Left cardiac atrium (tissue), 4 donors: Measurements from ENCODE around the gene NTM. TPM values are rescaled to one million over a fixed set of nuclear protein-coding genes. Genes with fewer than 3 reads are reported as not detected.

Source experiments
- ATAC-seq, 2 donors: fragments of 200-7000 bp; cut with Tn5 transposase; one replicate each; pipeline ENCODE4 v1.9.1; 2020; ENCODE audit warnings: mild to moderate bottlenecking in 2 of 2, moderate library complexity in 2 of 2
- DNase-seq: peaks from one replicate; pipeline ENCODE4 v3.0.0-alpha.2; 2020
- intact Hi-C, 2 donors: fragments of 100-400 bp; cut with DNase I; formaldehyde crosslinking; loops; one replicate each; pipeline versions ENCODE4 v1.14.1 to v1.15.1; 2022 to 2023
- total RNA-seq, 2 donors: library from RNA; stranded (reverse); fragmentation: NEBNext Ultra II Directional; extraction: Animal tissue kit (Norgen Biotek cat#: 25700); gene quantifications; one replicate each; pipeline ENCODE4 v1.2.1, GENCODE V29; 2021
- donor health status: DM: no; HTN: yes; CAD: no.
- donor health status: DM: no; HTN: yes; CAD: no; lungs with severe emphysema.
- donor health status: DM: yes; HTN: yes; CAD: no.
- donor health status: Dilated cardiomyopathy.

Gene NTM
- total RNA-seq, 2 donors from 2014 or later, result 21.5 to 37.4 TPM

DNA sequence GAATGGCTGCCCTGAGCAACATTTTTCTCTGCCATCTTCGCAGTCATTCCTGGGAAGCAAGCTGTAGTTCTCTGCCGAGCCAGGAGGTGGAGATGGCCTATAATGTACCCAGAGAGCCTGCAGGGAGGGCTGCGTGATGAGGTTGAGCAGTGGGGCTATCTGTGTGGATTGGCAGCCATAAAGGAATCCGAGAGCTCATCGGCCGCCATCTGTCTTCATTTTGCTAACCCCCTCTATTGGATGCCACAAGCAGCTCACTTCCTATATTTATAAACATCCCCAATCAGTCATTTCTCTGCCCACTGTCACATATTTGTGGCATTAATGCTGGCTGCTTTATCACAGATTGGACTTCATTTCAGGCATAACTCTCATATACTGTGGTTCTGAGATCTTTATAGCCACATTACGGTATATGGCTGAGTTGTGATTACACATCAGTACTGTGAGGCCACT lies 209.5 kb downstream of the NTM start:
- no peak for ATAC-seq
- intact Hi-C loops, result loop anchor here in 1 of 2 donors (5.0 kb wide), 1 partner anchor 92 kb away; no protein-coding TSS in a partner anchor
- no peak for DNase-seq

DNA sequence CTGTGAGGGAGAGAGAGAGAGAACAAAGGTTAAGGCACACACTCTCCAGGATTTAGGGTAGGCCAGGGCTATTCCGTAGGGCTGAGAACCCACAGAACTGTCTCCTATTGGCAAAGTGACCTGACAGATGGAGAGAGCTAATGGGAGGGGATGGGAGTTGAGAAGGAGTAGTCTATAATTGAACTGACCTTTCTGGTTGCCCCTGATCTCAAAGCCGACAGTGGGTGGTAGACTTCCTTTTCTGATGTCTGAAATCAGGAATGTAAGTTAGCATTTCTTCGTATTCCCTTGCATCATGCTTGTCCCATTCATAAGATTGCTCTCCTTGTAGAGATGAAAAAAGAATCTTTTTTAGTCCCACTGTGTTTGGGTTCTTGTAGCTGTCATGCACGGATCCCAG lies 210.1 kb downstream of the NTM start:
- DNase-seq (no peak), ATAC-seq (no peak)
- intact Hi-C loops, result loop anchor here in 1 of 2 donors (5.0 kb wide), 1 partner anchor 92 kb away; no protein-coding TSS in a partner anchor

DNA sequence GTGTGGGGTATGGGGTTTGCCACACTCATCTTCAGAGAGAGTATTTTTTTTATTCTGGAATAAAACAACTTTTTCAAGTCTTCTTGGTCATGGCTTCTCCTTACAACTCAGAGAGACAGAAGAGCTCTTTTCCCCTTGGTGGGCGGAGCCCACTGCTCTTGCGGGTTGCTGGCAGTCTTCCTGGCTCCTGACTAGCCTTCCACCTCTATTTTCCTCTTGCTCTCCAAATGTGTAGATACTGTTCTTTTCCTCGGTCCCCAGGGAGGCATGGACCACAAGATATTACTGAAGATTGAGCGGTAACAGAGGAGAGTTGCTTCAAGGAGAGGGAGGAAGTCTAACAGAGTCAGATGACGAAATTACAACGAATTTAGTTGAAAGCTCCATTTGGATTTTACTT lies 210.6 kb downstream of the NTM start:
- ATAC-seq (no peak), DNase-seq (no peak)
- intact Hi-C loops, result loop anchor here in 1 of 2 donors (5.0 kb wide), 1 partner anchor 91 kb away; no protein-coding TSS in a partner anchor

DNA sequence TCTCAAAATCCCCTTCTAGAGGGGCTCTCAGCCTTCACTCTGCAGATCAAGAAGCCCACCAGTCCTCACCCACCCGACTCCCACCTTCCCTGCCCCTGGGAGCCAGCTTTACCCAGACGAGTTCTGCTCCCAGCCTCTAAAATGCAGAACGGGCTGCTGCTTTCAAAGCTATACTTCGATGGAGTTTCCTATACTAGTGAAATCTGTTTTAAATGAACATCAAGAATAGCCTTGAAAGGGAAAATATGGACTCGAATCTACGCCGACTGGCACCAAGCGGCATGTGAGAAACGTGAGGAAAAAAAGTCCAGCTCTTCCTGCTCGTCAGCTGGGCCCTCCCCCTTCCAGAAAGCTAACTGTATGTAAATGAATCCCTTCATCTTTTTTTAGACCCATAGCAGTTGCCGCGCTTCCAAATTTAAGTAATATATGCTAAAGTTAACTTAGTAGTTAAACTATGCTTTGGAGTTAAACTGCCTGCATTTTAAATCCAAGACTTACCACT lies 211.7 kb downstream of the NTM start:
- DNase-seq (no peak), ATAC-seq (no peak)
- intact Hi-C loops, result loop anchor here in 1 of 2 donors (5.0 kb wide), 1 partner anchor 90 kb away; no protein-coding TSS in a partner anchor

DNA sequence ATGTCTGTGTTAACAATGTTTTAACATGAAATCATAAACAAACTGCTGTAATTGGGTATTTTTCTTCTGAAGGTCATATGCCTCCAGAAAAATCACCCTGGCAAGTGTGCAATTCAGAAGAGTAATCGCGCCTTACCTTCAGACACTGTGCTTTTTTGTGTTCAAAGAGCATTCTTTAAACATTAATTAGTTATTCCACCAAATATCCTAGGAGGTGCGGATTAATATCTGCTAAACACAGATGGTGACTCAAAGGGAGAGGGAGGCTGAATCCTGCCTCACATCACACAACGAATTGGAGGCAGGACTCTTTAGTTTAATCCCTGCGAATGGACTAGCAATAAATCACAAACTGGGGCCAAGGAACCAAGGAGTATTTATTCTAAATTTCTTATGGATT lies 213.0 kb downstream of the NTM start:
- intact Hi-C loops, result loop anchor here in 1 of 2 donors (5.0 kb wide), 1 partner anchor 89 kb away; no protein-coding TSS in a partner anchor
- ATAC-seq (no peak), DNase-seq (no peak)

DNA sequence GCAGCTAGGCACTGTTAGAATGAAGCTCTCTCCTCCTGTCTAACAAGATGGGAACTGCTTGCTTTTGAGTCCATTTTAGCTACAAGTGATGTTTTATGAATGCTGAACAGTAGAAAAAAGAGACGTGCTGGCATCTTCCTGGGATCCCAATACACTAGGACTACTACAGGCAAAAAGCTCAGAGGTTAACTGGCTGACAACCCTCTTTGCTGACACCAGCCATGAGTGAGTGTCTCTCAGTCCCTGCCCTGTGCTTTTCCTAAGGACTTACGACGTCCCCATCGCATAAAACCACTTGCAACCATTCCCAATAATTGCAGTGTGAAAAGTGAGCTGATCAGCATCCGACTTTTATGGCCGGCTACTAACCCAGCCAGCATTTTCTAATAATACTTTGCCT lies 213.5 kb downstream of the NTM start:
- intact Hi-C loops, result loop anchor here in 1 of 2 donors (5.0 kb wide), 1 partner anchor 88 kb away; no protein-coding TSS in a partner anchor
- ATAC-seq (no peak), DNase-seq (no peak)

DNA sequence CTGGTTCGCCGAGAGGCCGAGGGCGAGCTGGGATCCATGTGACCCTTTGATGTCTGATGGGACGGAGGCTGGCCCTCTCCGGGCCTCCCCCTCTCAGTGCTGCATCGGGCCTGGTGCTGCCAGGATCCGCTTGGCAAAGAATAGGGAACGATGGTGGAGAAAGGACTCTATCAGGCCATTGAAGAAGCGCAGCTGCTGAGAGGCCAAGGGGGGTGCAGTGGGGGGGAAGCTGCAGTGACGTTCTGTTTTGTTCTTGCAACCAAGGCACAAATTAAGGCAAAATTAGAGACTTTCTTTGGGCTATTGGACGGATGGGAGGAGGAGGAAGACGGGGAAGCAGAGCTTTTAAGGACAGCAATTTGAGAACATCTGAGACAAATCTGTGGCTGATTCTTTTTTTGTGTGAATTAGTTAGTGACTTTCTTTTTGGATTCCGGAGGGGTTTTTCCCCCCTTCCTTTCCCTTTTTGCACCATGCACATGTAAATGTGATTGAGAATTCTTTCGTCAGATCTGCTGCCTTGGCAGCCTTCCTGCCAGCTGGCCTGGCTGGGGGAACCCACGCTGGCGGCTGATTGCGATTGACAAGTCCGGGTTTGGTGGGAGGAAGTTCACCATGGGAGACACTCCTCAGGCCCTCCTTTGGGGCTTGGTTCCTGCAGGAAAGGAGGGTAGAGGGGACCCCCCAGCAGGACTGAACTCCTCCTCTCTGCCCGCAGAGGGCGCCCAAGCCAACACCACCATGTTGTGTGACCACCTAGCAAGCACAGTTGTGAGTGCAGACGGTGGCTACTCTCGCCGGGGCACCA lies 214.6 kb downstream of the NTM start:
- DNase-seq, result no peak
- peak in 1 of 2 donors; percentile 23 for ATAC-seq
- intact Hi-C loops, result loop anchor here in 1 of 2 donors (5.0 kb wide), 1 partner anchor 87 kb away; no protein-coding TSS in a partner anchor

DNA sequence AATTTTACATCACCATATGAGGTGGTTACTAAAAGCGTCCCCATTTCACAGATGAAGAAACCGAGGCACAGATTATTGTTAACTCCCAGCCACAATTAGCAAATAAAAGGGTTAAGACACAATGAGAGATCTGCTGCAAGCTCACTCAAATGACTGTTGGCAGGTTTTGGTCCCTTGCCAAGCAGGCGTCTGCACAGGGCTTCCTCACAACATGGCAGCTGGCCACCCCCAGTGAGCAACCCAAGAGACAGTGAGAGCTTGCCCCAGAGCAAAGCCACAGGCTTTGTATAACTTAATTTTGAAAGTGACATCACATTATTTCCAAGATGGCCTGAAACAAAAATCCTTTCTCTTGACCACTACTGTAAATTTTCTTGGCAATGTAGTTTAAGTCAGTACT lies 217.6 kb downstream of the NTM start:
- DNase-seq (no peak), ATAC-seq (no peak)
- intact Hi-C loops, result no loop called here

DNA sequence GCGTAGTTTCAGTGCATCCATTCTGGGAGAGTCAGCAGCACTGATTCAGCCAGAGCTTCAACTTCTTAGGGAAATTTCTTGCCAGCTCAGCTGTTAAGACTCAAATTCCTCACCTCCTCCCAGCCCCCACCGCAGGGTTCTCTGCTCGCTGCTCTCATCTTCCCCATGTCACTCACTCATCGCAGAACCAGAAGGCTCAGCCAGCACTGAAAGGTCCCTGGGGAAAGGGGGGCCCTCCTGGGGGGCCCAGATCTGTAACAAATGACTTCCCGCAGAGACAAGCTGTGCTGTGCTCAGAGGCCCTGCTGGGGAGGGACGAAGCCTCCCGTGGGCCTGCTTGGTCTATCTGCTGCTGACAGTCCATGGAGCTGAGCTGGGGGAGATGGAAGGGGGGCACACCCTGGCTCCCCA lies 220.6 kb downstream of the NTM start:
- DNase-seq (no peak), ATAC-seq (no peak)
- intact Hi-C loops, result no loop called here

DNA sequence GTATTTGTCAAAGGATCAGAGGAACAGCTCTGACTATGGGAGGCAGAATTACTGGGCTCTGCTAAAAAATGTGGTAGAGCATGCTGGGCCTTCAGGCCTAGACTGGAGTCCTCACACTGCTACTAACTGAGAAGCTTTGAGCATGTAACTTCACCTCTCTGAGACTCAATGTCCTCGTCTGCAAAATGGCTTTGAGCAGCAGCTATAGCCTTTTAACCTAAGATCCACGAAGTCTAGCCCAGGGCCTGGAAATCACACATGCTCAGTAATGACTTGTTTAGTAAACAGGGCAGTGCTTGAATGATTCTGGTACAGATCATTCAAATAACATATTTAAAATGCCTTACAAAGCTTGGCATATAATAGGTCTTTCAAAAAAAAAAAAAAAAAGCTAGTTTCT lies 221.7 kb downstream of the NTM start:
- intact Hi-C loops, result no loop called here
- DNase-seq (no peak), ATAC-seq (no peak)

DNA sequence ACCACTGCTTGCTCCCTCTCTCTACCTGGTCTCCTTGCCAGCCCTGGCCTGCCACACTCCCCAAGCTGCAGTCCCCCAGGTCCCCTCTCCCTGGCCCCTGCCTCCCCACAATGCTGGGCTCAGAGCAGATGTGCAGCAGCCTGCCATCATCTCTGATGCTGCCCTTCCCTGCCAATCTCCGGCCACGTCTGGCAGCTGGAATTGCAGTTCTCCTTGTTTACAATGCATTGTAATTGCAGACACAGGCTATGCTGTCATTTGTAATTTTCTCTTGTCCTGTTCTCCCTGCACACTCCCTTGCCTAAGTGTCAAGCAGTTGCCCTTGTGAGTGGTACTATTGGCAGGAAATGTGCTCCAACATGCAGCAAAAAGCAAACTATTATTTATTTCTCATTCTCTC lies 222.3 kb downstream of the NTM start:
- DNase-seq, result no peak
- intact Hi-C loops, result no loop called here
- ATAC-seq, result no peak

DNA sequence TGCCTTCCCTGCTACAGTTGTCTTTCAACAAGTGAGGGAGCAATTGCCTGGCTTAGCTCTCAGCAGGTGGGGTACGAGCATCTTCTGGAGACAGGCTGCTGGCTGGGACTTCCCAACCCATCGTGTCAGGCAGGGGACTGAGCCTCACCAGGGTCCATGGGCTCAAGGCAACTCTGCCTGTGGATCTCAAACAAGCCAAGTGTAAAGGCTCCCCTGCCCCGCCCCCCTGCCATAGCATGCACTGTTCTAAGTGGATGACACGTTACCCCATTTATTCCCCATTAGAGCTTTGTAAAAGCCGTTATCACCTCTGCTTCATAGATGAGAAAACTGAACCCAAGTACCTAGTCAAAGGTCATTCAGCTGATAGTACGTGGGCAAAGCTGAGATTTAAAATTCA lies 222.9 kb downstream of the NTM start:
- intact Hi-C loops, result no loop called here
- no peak for ATAC-seq
- DNase-seq, result no peak

DNA sequence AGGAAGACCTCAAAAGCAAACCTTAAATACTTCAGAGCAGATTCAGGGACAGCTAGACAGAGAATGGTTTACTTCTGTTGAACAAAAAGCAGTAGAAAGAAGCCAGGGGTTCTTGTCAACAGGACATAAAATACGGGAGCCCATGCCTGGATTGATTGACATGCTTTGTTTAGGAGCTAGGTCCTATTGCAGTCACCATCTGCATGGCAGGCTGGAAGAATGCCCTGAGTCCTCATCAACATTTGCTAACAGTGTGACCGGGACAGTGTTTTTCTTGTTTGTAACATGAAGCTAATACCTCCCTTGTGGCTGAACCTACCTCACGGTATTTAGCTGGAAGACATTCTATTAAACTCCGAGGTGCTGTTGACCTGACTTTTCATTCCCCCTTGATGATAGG lies 225.4 kb downstream of the NTM start:
- no peak for DNase-seq
- intact Hi-C loops, result no loop called here
- ATAC-seq, result no peak

DNA sequence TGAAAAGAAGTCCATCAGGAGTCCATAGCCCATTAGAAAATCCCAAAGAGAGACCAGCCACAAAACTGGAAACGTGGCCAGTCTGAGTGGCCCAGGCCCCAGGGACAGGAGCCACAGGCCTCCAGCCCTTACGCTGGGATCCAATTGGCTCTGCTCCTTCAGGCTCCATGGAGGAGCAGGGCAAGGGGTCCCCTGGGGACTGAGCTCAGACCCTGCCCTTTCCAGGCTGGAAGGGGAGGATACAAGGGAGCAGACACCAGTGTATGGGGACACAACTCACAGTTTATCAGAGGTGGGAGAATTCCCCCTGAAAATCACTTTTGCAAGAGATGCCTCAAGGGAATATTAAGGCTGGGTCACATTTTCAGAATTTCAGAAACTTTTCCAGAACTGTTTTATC lies 227.5 kb downstream of the NTM start:
- DNase-seq (no peak), ATAC-seq (no peak)
- intact Hi-C loops, result no loop called here

DNA sequence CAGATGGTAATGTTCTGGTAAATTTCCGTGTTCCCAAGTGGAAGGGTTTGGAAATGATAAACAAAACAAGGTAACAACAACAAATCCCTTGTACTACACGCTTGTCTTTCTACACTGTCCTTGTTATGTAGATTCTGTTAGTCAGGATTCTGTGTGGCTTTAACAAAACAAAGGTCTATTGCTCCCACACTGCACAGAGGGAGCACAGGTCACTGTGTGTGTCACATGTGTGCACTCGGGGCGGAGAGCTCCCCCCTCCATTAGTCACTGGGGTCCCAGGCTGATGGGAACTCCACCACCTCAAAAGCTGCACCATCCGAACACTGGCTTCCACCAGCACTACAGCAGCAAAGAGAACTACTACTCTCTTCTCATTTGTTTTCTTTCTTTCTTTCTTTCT lies 227.9 kb downstream of the NTM start:
- DNase-seq, result no peak
- intact Hi-C loops, result no loop called here
- no peak for ATAC-seq

DNA sequence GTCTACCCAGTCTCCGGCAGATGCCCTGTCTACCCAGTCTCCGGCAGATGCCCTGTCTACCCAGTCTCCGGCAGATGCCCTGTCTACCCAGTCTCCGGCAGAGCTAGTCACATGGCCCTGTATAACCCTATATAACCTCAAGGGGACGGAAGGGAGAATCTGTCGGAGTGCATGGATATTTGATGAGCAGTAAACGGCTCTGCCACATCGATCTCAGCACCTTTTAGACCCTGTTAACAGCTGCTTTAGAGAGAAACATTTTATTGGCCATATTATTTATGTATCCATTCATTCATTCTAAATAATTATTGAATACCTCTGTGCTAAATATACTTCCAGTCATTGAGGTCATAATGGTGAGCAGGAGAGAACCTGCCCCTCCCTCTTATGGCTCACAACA lies 228.9 kb downstream of the NTM start:
- intact Hi-C loops, result no loop called here
- DNase-seq, result no peak
- no peak for ATAC-seq

DNA sequence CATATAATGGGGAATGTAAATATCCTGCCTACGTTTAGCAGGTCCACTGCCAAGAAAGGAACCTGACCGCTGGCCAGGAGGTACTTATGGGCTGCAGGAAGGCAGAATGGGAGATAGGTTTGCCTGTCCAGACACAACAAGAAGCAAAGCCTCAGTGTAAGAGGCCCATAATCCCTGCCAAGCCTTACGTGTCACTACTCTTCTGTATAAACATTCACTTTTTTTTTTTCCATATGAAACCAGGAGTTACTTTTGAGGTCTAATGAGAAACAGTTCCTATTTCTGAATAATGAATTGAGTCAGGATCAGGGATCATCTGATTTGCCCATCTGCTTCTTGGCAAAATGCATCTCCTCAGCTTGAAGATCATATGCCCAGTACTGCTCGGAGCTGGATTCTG lies 230.2 kb downstream of the NTM start:
- DNase-seq (no peak), ATAC-seq (no peak)
- intact Hi-C loops, result no loop called here

DNA sequence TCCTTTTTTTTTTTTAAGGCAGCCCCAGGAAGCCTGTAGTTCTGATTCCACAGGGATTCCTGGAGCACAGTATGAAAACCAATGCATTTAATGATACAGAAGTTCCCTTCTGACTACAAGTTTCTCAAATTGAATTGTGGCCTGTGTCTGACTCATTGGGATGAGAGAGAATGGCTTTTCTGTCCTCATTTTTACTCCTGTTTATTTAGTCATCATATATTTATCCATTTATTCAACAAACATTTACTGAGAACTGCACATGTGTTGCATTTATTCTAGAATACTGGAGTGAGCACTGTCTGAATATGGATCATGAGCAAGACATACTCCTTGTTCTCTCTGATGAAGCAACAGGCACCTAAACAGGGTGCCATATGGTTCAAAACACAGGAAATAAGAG lies 231.2 kb downstream of the NTM start:
- intact Hi-C loops, result no loop called here
- DNase-seq (no peak), ATAC-seq (no peak)

DNA sequence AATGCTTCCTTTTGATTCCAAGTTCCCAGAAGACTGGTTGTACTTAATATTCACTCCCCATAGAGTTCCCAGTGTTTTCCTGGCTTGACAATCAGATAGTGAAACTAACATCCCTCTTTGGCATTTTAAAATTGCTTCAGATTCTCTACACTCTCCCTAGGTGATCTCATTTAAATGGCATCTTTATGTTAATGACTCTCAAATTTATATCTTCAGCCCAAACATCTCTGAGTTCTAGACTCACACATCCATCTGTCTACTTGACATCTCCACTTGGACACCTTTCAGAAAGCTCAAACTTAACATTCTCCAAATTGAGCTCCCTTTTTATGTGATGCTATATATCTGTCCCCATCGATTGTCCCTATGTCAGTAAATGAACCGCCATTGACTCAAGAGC lies 232.0 kb downstream of the NTM start:
- ATAC-seq (no peak), DNase-seq (no peak)
- intact Hi-C loops, result no loop called here

DNA sequence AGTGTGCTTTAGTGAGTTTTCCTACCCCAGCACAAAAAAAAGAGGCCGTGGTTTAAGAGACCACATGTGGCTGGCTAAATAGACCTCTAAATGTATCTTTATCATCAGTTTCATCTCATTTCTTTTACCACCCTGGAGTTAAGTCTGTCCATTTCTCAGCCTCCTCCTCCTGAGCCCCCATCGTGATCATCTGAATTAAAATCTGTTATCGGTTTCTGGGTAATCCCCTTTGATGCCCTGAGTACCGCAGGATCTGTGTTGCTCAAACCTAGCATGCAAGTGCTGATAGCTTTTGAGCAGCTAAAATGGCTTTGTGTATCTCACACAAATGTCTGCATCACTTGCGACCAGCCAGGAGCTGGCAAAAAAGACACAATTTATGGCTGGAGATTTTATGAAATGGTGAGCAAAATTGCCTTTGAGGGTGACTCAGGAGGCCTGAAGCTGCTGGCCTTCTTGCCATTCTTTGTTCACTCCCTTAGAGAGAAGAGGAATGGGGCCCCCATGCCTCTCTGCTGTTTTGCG lies 236.5 kb downstream of the NTM start:
- no peak for DNase-seq
- ATAC-seq, result no peak
- intact Hi-C loops, result no loop called here

DNA sequence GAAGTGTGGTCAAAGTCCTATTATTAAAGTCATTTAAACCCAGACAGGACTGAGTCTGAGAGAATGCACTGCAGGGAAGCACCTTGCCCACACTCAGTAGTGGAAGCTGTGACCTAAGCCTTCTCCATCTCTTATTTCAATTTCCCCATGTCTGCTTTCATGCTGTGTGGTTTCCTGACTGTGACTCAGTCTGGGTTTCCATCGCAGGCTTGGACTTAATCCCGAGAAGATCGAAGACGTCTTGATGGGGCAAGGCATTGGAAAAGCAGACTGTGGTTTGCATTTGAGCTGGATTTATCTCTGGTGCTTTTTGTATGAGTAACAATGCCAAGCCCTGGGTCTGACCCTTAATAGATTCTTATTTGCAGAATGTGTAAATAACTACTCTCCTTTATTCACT lies 238.9 kb downstream of the NTM start:
- DNase-seq (no peak), ATAC-seq (no peak)
- intact Hi-C loops, result no loop called here
